KOPT-K1 (cell line): ENCODE results near the gene RIN3.
A peak's percentile ranks its signal among the peaks of the same experiment; 100 is the strongest.

ENCODE experiments used
- H3K27ac ChIP-seq: fragments of 200-600 bp; sonication (generic); 2 replicates; pipeline ENCODE4 v1.5.1; 2016; ENCODE audit warnings: antibody characterized with exemption, mild to moderate bottlenecking, low read depth, low read length; ENCODE audit not compliant: poor library complexity, severe bottlenecking
- H3K36me3 ChIP-seq: fragments of 200-600 bp; sonication (generic); 2 replicates; pipeline ENCODE4 v1.5.1; 2017; ENCODE audit warnings: antibody characterized with exemption, mild to moderate bottlenecking, low read length, moderate library complexity; ENCODE audit not compliant: insufficient read depth
- H3K9me3 ChIP-seq: fragments of 200-600 bp; sonication (generic); 2 replicates; pipeline ENCODE4 v1.5.1; 2017; ENCODE audit warnings: antibody characterized with exemption, low read length, mild to moderate bottlenecking; ENCODE audit not compliant: insufficient read depth, poor library complexity, severe bottlenecking

Gene RIN3

DNA sequence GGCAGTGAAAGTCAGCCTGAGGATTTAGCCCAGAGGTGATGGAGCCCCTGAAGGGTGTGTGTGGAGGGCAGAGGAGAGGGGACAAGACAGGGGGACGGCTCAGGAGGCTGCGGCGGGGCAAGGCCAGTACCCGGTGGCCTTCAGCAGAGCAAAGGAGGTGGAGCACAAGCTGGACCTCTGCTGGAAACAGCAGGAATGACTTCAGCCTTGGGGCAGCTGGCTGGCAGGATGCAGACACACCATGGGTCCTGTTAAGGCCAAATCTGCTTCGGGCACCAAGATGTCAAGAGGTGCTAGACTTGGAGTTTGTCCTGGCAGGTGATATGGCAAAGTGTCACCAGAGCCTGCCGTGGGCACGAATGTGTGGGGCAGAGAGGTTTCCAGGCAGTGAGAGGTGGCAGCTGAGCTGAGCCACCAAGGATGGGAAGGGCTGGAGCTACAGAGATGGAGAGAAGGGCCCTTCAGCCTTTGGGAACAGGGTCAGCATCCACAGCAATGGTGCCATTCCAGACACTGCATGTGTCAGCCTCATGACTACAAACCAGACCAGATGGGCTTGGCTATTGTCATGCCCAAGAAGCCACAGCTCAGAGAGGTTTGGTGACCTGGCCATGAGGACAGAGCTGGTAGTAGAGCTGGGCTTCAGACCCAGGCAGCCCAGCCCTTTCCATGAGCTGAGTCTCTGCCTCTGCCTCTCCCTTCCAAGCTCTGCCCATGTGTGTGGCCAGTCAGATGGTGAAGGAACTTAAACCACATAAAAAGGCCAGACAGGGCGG lies 142.9 kb downstream of the RIN3 start:
- H3K27ac ChIP-seq: no peak overlapping the region
- peaks cover 87% of the 10 kb centered on the region for H3K36me3 ChIP-seq
- H3K9me3 ChIP-seq: no peaks in the 10 kb centered on the region

DNA sequence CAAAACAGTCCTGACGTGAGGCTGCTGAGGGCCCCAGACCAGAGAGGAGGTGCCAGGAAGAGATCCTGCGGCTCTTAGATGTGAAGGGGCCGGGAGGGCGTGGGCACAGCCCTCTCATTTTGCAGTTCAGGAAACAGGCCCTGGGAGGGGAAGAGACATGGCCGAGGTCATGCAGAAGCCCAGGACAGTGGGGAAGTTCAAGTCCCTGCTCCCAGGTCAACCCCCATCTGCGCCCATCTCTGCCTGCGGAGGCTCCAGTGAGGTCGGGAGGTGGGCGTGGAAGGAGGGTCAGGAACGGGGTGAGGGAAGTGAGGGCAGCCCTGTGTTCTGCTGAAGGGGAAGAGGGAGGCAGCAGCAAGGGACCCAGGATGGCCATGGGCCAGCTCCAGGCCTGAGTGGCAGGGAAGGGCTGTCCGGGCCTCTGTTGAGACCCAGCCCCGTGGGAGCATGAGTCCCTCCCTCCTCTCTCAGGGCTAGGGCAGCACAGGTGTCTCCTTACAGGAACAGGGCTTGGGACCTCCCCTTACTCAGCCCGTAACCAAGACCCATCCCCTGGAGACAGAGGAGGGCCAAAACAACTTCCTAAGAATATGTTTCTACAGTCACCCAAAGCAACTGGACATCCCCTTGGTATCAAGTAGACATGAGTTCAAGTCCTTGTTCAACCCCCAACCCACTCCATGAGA lies 144.0 kb downstream of the RIN3 start:
- H3K36me3 ChIP-seq: peaks cover 90% of the 10 kb centered on the region
- H3K27ac ChIP-seq: no peak overlapping the region
- no peaks in the 10 kb centered on the region for H3K9me3 ChIP-seq

DNA sequence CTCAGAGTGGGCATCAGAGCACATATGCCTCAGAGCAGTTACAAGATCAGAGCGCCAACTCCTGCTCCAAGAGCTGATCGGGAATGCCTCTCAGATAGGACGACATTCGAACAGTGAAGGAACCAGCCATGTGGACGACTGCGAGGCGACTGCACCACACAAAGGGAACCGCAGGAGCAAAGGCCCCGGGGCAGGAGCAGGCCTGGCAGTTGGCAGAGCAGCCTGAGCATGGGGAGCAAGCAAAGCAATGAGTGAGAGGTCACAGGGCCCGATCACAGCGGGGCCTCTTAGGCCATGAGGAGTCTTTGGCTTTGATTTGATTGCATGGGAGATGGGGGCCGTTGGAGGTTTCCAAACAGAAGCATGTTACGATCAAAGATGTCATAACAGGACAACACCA lies 144.6 kb downstream of the RIN3 start:
- H3K9me3 ChIP-seq: no peaks in the 10 kb centered on the region
- H3K36me3 ChIP-seq: peaks cover 90% of the 10 kb centered on the region
- no peak overlapping the region for H3K27ac ChIP-seq

DNA sequence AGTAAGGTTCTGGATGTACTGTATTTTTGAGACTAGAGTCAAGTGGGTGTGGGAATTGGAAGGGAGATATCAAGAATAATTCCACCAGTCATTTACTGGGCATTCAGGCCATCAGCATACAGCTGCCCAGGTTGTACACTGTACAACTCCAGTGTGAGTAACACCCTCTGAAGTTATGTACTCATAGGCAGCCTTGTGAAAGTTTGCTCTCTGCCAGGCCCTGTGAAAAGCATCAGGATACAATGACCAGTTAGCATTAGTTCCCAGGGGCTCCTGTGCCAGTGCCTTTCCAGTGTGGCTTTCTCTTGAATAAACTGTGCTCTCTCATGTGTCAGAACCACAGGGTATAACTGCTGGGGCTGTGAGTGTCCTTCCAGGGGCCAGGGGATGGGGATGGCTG lies 145.1 kb downstream of the RIN3 start:
- Histone ChIP-seq H3K27ac (peak overlapping the region; percentile 32), H3K9me3 (no peaks in the 10 kb centered on the region), H3K36me3 (peaks cover 90% of the 10 kb centered on the region)

DNA sequence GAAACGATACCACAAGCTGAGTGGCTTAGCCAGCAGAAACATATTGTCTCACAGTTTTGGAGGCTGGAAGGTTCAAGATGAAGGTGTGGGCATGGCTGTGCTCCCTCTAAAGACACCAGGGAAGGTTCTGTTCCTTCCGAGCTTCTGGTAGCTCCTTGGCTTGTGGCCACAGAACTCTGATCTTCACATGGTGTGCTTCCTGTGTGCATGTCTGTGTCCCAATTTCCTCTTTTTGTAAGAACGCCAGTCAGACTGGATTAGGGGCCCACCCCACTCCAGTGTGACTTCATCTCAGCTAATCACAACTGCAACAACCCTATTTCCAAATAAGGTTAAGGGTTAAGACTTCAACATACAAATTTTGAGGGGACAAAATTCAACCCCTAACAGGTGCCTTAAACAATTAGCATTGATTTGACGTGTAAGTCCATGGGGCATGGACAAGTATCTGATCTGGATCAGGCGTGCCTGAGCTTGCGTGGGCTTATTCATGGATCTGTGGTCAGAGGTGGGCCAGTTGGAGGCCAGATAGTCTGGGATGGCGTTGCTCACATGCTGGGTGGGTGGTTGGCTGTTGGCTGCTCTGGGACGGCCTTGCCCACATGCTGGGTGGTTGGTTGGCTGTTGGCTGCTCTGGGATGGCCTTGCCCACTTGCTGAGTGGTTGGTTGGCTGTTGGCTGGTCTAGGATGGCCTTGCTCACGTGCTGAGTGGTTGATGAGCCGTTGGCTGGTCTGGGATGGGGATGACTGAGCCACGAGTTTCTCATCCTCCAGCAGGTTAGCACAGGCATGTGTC lies 146.4 kb downstream of the RIN3 start:
- Histone ChIP-seq H3K27ac (peak overlapping the region; percentile 32), H3K36me3 (peaks cover 93% of the 10 kb centered on the region), H3K9me3 (no peaks in the 10 kb centered on the region)

DNA sequence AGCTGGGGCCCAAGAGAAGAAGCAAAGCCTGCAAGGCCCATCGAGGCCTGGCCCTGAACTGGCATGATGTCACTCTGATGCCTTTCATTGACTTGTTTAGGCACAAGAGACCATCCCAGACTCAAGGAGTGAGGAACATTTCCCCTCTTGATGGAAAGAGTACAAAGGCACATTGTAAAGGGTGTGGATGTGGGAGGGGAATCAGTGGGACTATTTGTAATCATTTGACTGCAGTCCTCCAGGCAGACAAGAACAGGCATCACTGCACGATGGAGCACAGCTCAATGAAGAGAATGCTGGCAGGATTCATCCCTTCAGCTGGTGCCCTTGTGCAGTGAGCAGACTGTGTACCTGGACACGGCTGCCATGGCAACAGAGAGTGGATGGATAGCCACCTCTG lies 147.0 kb downstream of the RIN3 start:
- Histone ChIP-seq H3K9me3 (no peaks in the 10 kb centered on the region), H3K36me3 (peaks cover 88% of the 10 kb centered on the region), H3K27ac (no peak overlapping the region)

DNA sequence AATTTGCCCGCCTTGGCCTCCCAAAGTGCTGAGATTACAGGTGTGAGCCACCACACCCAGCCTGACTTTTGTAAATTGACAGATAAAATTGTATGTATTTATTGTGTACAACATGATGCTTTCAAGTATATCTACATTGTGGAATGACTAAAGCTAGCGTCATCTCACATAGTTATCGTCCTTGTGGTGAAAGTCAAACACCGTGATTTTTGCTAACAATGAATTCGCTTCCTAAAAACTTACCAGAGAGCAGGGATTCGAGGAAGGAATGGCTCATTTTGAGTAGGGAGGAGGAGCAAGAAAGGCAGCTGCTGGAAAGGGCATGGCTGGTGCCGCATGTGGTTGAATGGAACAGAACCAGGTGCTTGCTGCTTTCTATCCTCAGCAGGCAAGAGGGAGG lies 149.5 kb downstream of the RIN3 start:
- Histone ChIP-seq H3K9me3 (no peaks in the 10 kb centered on the region), H3K36me3 (peaks cover 85% of the 10 kb centered on the region), H3K27ac (no peak overlapping the region)

DNA sequence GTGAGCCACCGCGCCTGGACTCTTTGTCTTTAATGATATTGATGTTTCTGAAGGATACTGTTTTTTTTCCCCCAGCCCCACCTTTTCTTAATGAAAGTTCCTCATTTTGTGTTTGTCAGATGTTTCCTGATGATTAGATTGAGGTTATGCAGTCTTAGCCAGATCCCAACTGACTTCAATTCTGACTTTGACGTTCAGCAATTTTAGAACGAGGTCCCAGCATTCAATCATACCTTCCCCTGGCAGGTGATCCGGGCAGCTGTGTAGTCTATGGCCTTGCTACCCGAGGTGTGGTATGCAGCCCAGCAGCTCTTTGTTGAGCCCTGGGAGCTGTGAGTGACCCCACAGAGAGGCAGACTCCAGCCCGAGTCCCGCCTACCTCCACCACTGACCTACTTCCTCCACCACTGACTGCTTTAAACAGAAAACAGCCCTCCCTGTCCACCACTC lies 152.1 kb downstream of the RIN3 start:
- Histone ChIP-seq H3K27ac (peak overlapping the region; percentile 55), H3K36me3 (peaks cover 71% of the 10 kb centered on the region), H3K9me3 (no peaks in the 10 kb centered on the region)

DNA sequence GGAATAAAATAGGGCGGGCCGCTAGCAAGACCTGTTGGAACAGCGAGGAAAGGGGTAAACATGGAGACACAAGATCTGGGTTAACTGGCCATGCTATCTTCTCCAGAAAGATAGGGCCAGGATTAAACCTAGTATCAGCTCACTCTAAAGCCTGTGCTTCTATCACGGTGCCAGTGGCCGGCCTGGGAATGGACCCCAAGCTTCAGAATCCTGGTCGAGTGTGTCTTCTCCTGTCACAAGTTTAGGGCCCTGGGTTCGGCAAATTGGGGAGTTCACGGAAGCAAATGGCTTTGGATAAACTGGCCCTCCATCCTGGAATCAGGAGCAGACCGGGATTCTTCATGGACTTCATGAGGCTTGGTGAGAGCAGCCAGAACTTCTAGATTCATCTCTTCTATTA lies 152.7 kb downstream of the RIN3 start:
- Histone ChIP-seq H3K9me3 (no peaks in the 10 kb centered on the region), H3K27ac (peak overlapping the region; percentile 55), H3K36me3 (peaks cover 71% of the 10 kb centered on the region)

DNA sequence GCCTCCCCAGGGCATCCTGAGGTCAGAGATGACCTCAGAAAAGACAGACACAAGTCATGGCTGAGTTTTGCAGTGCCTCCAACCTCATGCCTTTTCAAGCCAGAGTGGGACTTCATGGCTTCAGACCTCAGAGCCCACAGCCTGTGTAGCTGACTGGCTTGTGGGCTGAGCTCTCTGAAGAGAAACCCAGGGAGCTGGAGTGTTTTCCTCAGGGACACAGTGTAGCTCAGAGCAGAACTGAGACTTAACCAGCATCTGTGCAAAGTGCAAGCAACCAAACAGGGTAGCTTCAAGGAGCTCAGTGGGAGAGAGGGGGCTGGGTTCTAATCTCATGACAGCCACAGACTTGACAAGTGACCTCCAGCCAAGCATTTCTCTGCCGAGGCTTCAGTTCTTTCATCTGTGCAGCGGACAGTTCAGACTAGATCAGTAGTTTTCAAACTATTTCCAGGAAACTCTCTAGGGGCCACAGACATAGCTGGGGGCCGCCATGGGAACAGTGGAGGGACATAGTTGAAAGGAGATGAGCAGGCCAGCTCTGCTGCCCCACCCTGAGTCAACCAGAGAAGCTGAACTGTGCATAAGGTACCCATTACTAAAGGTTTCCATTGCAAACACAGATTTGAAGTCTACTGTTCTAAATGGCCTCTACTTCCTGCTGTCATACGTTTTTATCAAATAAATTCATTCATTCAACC lies 154.8 kb downstream of the RIN3 start:
- H3K27ac ChIP-seq: no peak overlapping the region
- H3K9me3 ChIP-seq: no peaks in the 10 kb centered on the region

DNA sequence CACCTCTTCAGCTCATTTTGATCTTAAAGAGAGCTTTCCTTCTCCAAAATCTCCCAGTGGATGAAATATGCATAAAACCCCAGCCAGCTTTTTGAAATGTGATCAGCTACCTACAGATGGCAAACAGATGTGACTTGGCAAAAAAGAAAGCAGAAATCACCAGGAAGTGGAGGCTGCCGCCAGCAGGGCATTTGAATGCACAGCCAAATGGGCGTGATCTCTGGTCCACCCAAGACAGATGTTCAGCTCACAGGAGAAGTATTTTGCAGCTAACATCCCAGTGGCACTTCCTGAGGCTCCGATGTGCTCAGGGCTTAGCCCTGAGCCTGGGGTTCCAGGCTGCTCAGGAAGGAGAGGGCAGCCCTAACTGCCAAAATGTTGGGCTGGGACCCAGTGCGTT lies 156.6 kb downstream of the RIN3 start:
- peaks cover 67% of the 10 kb centered on the region for H3K36me3 ChIP-seq
- H3K27ac ChIP-seq: no peak overlapping the region
- H3K9me3 ChIP-seq: no peaks in the 10 kb centered on the region

More for the DNA sequence above, 154.8 kb downstream of the RIN3 start:
- H3K36me3 ChIP-seq: peaks cover 66% of the 10 kb centered on the region

DNA sequence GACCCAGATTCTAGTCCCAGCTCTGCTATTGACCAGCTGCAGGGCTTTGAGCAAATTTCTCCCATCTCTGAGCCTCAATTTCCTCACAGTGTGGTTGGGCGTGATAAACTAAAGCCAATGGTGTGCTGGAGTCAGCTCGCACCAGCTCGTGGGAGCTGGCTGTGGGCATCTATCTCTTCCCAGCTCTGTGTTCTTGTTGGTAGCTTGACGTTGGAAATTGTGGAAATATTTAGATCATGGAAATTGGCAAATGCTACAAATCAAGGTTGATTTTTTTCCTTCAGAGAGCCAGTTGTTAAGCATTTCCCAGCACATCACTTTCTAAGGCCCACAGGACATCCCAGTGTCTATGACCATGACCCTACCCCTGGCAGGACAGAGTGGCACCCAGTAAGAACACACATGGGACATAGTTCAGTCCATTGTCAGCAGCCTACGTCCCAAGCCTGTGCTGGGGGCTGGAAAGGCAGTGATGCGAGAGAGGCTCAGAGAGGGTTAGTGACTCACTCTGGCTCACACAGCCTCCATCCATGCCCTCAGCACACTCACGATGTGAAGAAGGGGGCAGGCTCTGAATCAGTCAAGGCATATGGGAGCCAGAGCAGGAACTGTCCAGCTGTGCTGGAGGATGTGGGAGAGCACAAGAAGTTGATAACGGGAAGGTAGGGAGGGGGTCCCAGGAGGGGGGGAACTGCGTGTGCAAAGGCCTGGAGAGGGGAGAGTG lies 157.2 kb downstream of the RIN3 start:
- H3K27ac ChIP-seq: no peak overlapping the region
- peaks cover 72% of the 10 kb centered on the region for H3K36me3 ChIP-seq
- H3K9me3 ChIP-seq: no peaks in the 10 kb centered on the region

DNA sequence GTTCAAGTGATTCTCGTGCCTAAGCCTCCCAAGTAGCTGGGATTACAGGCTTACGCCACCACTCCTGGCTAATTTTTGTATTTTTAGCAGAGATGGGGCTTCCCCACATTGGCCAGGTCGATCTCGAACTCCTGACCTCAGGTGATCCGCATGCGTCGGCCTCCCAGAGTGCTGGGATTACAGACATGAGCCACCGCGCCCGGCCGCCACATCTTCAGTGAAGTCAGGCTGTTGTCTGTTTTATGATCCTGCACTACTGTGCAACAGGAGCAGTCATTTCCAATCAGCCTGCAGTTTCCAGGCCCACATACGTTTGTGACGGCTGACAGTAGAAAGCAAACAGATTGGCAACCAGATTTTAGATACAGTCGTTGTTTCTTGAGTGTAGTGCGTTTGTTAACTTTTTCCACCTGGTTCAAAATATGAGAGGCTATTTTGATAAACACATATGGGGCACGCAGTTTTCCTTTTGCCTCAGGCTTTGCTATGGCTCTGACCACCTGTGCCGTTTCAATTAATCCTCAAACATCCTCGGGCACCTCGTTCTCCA lies 160.1 kb downstream of the RIN3 start:
- Histone ChIP-seq H3K27ac (no peak overlapping the region), H3K36me3 (peaks cover 76% of the 10 kb centered on the region), H3K9me3 (no peaks in the 10 kb centered on the region)

DNA sequence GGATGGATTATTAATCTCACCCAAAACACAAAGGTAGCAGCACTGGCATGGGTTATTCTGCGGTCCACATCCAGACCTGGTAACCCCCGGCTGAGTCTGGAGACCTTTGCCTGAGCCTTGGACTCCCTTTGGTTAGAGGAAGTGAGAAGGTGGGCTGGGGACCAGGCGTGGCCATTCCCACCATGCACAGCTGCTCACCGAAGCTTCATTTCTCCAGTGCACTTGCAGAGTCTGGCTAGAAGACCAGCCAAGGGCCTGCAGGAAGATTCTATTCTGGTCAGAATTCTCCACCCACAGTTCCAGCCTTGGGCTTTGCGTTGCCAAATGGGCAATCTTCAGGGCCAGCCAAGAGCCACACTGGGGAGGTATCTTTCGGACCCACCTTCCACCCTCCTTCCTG lies 161.8 kb downstream of the RIN3 start:
- H3K9me3 ChIP-seq: no peaks in the 10 kb centered on the region
- no peak overlapping the region for H3K27ac ChIP-seq

More for the DNA sequence above, 161.8 kb downstream of the RIN3 start:
- H3K36me3 ChIP-seq: peaks cover 89% of the 10 kb centered on the region
